Activated CD4-positive, alpha-beta T cell treated with anti-CD3 and anti-CD28 coated beads, Interleukin-2, amount 50 U/mL, for 24 hours (primary cell): ENCODE results near the gene ZNF518B.

Experiments used
- DNase-seq, 2 donors: peaks; one replicate each; pipeline ENCODE4 v3.0.0-alpha.2; 2020; ENCODE audit warnings: low read depth in 1 of 2, low spot score in 1 of 2

Gene ZNF518B

GRCh38 chr4:10457255-10457801 lies at the start of gene ZNF518B:
ZNF518B (minus strand) TSS chr4:10457426; CDS start chr4:10446328, 11,098 bp downstream.
- peak; percentile 62 to 63 for DNase-seq

- no peak for DNase-seq
These were observed 48.9 kb upstream of the ZNF518B start for GRCh38 chr4:10506077-10506476.

- no peak for DNase-seq
These were observed 47.4 kb upstream of the ZNF518B start for GRCh38 chr4:10504570-10505179.

- DNase-seq: no peak
These were observed 45.5 kb upstream of the ZNF518B start for GRCh38 chr4:10502717-10503116.

- no peak for DNase-seq
These were observed 43.5 kb upstream of the ZNF518B start for GRCh38 chr4:10500776-10501175.

GRCh38 chr4:10496200-10496599 lies 39.0 kb upstream of the ZNF518B start:
- no peak for DNase-seq

- no peak for DNase-seq
These were observed 38.4 kb upstream of the ZNF518B start for GRCh38 chr4:10495651-10496050.

GRCh38 chr4:10492464-10492863 lies 35.2 kb upstream of the ZNF518B start:
- DNase-seq: no peak

GRCh38 chr4:10491401-10491800 lies 34.2 kb upstream of the ZNF518B start:
- DNase-seq: no peak

- DNase-seq: no peak
These were observed 33.8 kb upstream of the ZNF518B start for GRCh38 chr4:10490996-10491395.

GRCh38 chr4:10482913-10483312 lies 25.7 kb upstream of the ZNF518B start:
- no peak for DNase-seq

GRCh38 chr4:10480616-10481015 lies 23.4 kb upstream of the ZNF518B start:
- DNase-seq: no peak

GRCh38 chr4:10478621-10479020 lies 21.4 kb upstream of the ZNF518B start:
- DNase-seq: no peak

- DNase-seq: no peak
These were observed 13.3 kb upstream of the ZNF518B start for GRCh38 chr4:10470505-10470904.

GRCh38 chr4:10466161-10466560 lies 8.9 kb upstream of the ZNF518B start:
- DNase-seq: no peak

- DNase-seq: no peak
These were observed 5.7 kb upstream of the ZNF518B start for GRCh38 chr4:10462876-10463275.

GRCh38 chr4:10461850-10462400 lies 4.7 kb upstream of the ZNF518B start:
- DNase-seq: no peak

GRCh38 chr4:10461091-10461849 lies 4.0 kb upstream of the ZNF518B start:
- peak; percentile 52 to 59 for DNase-seq

- no peak for DNase-seq
These were observed 3.3 kb upstream of the ZNF518B start for GRCh38 chr4:10460313-10461047.

GRCh38 chr4:10459305-10459704 lies 2.1 kb upstream of the ZNF518B start:
- DNase-seq: no peak

- DNase-seq: no peak
These were observed 951 bp upstream of the ZNF518B start for GRCh38 chr4:10458177-10458576.
